ENCODE data around the gene NDUFA12. TPM values are rescaled to one million over a fixed set of nuclear protein-coding genes. Genes with fewer than 3 reads are reported as not detected.

Gene NDUFA12
- total and polyA plus RNA-seq, 7 experiments from 2014 or later = 57.8 to 507 (median 70.5) TPM

- Histone ChIP-seq H3K4me1 (ENCODE audit: control insufficient read depth in 2 of 2, insufficient read depth in 2 of 2, low read length in 2 of 2) (peaks cover 3 to 9% of the 10 kb centered on the region in 2 donors), H3K27me3 (ENCODE audit: control insufficient read depth in 2 of 2, insufficient read depth in 2 of 2, low read length in 2 of 2) (no peaks in the 10 kb centered on the region), H3K4me3 (ENCODE audit: low read length) (no peak overlapping the region), H3K9me3 (ENCODE audit: control insufficient read depth in 2 of 3, low read length in 3 of 3) (no peaks in the 10 kb centered on the region), H3K36me3 (ENCODE audit: control insufficient read depth in 2 of 3, insufficient read depth in 3 of 3, low read length in 3 of 3) (no peaks in the 10 kb centered on the region), H3K27ac (ENCODE audit: low read depth, low read length) (no peak overlapping the region)
- Mint-ChIP-seq H3K4me3 (no peak overlapping the region), H3K4me1 (peaks cover 13 to 27% (median 22%) of the 10 kb centered on the region in 7 donors), H3K9me3 (peaks cover 2 to 17% (median 5%) of the 10 kb centered on the region in 11 donors), H3K36me3 (peaks cover 5 to 15% (median 12%) of the 10 kb centered on the region in 5 donors), H3K27ac (no peak overlapping the region), H3K27me3 (peaks cover 5 to 21% (median 12%) of the 10 kb centered on the region in 5 donors)
- ChIA-PET POLR2A (no interaction called here), CTCF (no interaction called here)
- DNase-seq = no peak
- intact Hi-C loops (cut with micrococcal nuclease) = no loop called here
- no peak for ATAC-seq
Observed at GRCh38 chr12:94948232-94948810, 55.2 kb downstream of the NDUFA12 start.

DNA sequence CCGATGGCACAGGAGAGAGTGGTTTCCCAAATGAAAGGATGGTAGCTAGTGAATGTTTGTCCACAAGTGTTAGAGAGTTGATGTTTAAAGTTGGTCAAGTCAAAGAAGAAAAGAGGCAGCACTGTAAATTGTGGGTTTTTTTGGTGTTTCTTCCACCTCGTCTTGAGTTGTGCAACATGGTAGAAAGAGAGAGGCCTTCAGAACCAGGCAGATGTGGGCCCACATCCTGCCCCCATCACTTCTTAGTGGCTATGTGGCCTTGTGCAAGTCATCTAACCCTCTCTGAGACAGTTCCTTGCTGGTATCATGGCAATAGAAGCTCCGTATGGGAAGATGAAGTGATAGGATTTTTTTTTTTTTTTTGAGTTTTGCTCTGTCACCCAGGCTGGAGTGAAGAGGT lies 60.8 kb downstream of the NDUFA12 start:
- H3K36me3 ChIP-seq (ENCODE audit: control insufficient read depth in 2 of 3, insufficient read depth in 3 of 3, low read length in 3 of 3) = no peaks in the 10 kb centered on the region
- POLR2A ChIA-PET = no interaction called here
- peaks cover 2 to 17% (median 7%) of the 10 kb centered on the region in 11 donors for H3K9me3 Mint-ChIP-seq
- peak overlapping the region in 7 of 10 donors; percentile 1 to 45 (median 22) for H3K4me3 Mint-ChIP-seq
- intact Hi-C loops (cut with micrococcal nuclease) = loop anchor here in 1 of 2 donors (5.0 kb wide), 2 partner anchors 45 to 60 kb away; partner anchors contain the start of gene NDUFA12
- H3K27me3 ChIP-seq (ENCODE audit: control insufficient read depth in 2 of 2, insufficient read depth in 2 of 2, low read length in 2 of 2) = no peaks in the 10 kb centered on the region
- CTCF ChIA-PET = interaction anchor here (0.5 kb wide), 1 partner anchor 1139 kb away, joined by 3 read pairs; no protein-coding TSS in a partner anchor
- H3K9me3 ChIP-seq (ENCODE audit: control insufficient read depth in 2 of 3, low read length in 3 of 3) = no peaks in the 10 kb centered on the region
- no peak for DNase-seq
- no peak overlapping the region for H3K4me3 ChIP-seq (ENCODE audit: low read length)
- peaks cover 0 to 4% (median 0%) of the 10 kb centered on the region in 5 donors for H3K27me3 Mint-ChIP-seq
- ATAC-seq = peak; percentile 36
- peaks cover 26 to 52% (median 41%) of the 10 kb centered on the region in 7 donors for H3K4me1 Mint-ChIP-seq
- H3K27ac Mint-ChIP-seq = peak overlapping the region in 4 of 9 donors; percentile 9 to 78 (median 66)
- H3K4me1 ChIP-seq (ENCODE audit: control insufficient read depth in 2 of 2, insufficient read depth in 2 of 2, low read length in 2 of 2) = peaks cover 9 to 20% of the 10 kb centered on the region in 2 donors
- peaks cover 0 to 21% (median 11%) of the 10 kb centered on the region in 5 donors for H3K36me3 Mint-ChIP-seq
- H3K27ac ChIP-seq (ENCODE audit: low read depth, low read length) = no peak overlapping the region

GRCh38 chr12:94941440-94941862 lies 62.0 kb downstream of the NDUFA12 start:
- Histone ChIP-seq H3K36me3 (ENCODE audit: control insufficient read depth in 2 of 3, insufficient read depth in 3 of 3, low read length in 3 of 3) (no peaks in the 10 kb centered on the region), H3K27ac (ENCODE audit: low read depth, low read length) (no peak overlapping the region), H3K27me3 (ENCODE audit: control insufficient read depth in 2 of 2, insufficient read depth in 2 of 2, low read length in 2 of 2) (no peaks in the 10 kb centered on the region), H3K9me3 (ENCODE audit: control insufficient read depth in 2 of 3, low read length in 3 of 3) (no peaks in the 10 kb centered on the region), H3K4me3 (ENCODE audit: low read length) (no peak overlapping the region), H3K4me1 (ENCODE audit: control insufficient read depth in 2 of 2, insufficient read depth in 2 of 2, low read length in 2 of 2) (peaks cover 9 to 20% of the 10 kb centered on the region in 2 donors)
- ChIA-PET POLR2A (no interaction called here), CTCF (interaction anchor here (0.7 kb wide), 1 partner anchor 1843 kb away, joined by 3 read pairs; no protein-coding TSS in a partner anchor)
- H3K27ac Mint-ChIP-seq = peak overlapping the region in 3 of 9 donors; percentile 7 to 78 (median 33)
- peaks cover 0 to 4% (median 0%) of the 10 kb centered on the region in 5 donors for H3K27me3 Mint-ChIP-seq
- no peak overlapping the region for H3K4me3 Mint-ChIP-seq
- peaks cover 26 to 52% (median 41%) of the 10 kb centered on the region in 7 donors for H3K4me1 Mint-ChIP-seq
- intact Hi-C loops (cut with micrococcal nuclease) = loop anchor here in 1 of 2 donors (5.0 kb wide), 2 partner anchors 46 to 61 kb away; partner anchors contain the start of gene NDUFA12
- H3K9me3 Mint-ChIP-seq = peaks cover 2 to 17% (median 7%) of the 10 kb centered on the region in 11 donors
- DNase-seq = peak in 2 of 9 donors; percentile 9 to 24
- ATAC-seq = peak; percentile 87
- peaks cover 0 to 21% (median 8%) of the 10 kb centered on the region in 5 donors for H3K36me3 Mint-ChIP-seq

GRCh38 chr12:94940771-94941170 lies 62.7 kb downstream of the NDUFA12 start:
- H3K4me3 Mint-ChIP-seq = no peak overlapping the region
- H3K27ac Mint-ChIP-seq = peak overlapping the region in 1 of 9 donors; percentile 87
- Histone ChIP-seq H3K4me3 (ENCODE audit: low read length) (no peak overlapping the region), H3K9me3 (ENCODE audit: control insufficient read depth in 2 of 3, low read length in 3 of 3) (no peaks in the 10 kb centered on the region), H3K4me1 (ENCODE audit: control insufficient read depth in 2 of 2, insufficient read depth in 2 of 2, low read length in 2 of 2) (peaks cover 9 to 20% of the 10 kb centered on the region in 2 donors), H3K27ac (ENCODE audit: low read depth, low read length) (no peak overlapping the region), H3K27me3 (ENCODE audit: control insufficient read depth in 2 of 2, insufficient read depth in 2 of 2, low read length in 2 of 2) (no peaks in the 10 kb centered on the region), H3K36me3 (ENCODE audit: control insufficient read depth in 2 of 3, insufficient read depth in 3 of 3, low read length in 3 of 3) (no peaks in the 10 kb centered on the region)
- intact Hi-C loops (cut with micrococcal nuclease) = loop anchor here in 1 of 2 donors (5.0 kb wide), 2 partner anchors 47 to 62 kb away; partner anchors contain the start of gene NDUFA12
- H3K9me3 Mint-ChIP-seq = peaks cover 2 to 17% (median 5%) of the 10 kb centered on the region in 11 donors
- DNase-seq (no peak), ATAC-seq (no peak)
- CTCF ChIA-PET = interaction anchor here (0.7 kb wide), 1 partner anchor 1842 kb away, joined by 3 read pairs; no protein-coding TSS in a partner anchor
- POLR2A ChIA-PET = no interaction called here
- H3K4me1 Mint-ChIP-seq = peaks cover 26 to 50% (median 37%) of the 10 kb centered on the region in 7 donors
- H3K27me3 Mint-ChIP-seq = peaks cover 0 to 4% (median 0%) of the 10 kb centered on the region in 5 donors
- H3K36me3 Mint-ChIP-seq = peaks cover 0 to 19% (median 8%) of the 10 kb centered on the region in 5 donors

GRCh38 chr12:94938583-94938982 lies 64.9 kb downstream of the NDUFA12 start:
- CTCF ChIA-PET = no interaction called here
- no peaks in the 10 kb centered on the region for H3K9me3 ChIP-seq (ENCODE audit: control insufficient read depth in 2 of 3, low read length in 3 of 3)
- Mint-ChIP-seq H3K27ac (no peak overlapping the region), H3K9me3 (peaks cover 0 to 3% (median 1%) of the 10 kb centered on the region in 11 donors), H3K36me3 (peaks cover 0 to 8% (median under 1%) of the 10 kb centered on the region in 5 donors), H3K4me3 (no peak overlapping the region), H3K4me1 (peaks cover 13 to 39% (median 22%) of the 10 kb centered on the region in 7 donors), H3K27me3 (no peaks in the 10 kb centered on the region)
- H3K4me3 ChIP-seq (ENCODE audit: low read length) = no peak overlapping the region
- H3K36me3 ChIP-seq (ENCODE audit: control insufficient read depth in 2 of 3, insufficient read depth in 3 of 3, low read length in 3 of 3) = no peaks in the 10 kb centered on the region
- no peaks in the 10 kb centered on the region for H3K27me3 ChIP-seq (ENCODE audit: control insufficient read depth in 2 of 2, insufficient read depth in 2 of 2, low read length in 2 of 2)
- peak; percentile 23 for ATAC-seq
- H3K27ac ChIP-seq (ENCODE audit: low read depth, low read length) = no peak overlapping the region
- peaks cover 1 to 17% of the 10 kb centered on the region in 2 donors for H3K4me1 ChIP-seq (ENCODE audit: control insufficient read depth in 2 of 2, insufficient read depth in 2 of 2, low read length in 2 of 2)
- POLR2A ChIA-PET = no interaction called here
- DNase-seq = no peak
- intact Hi-C loops (cut with micrococcal nuclease) = no loop called here

DNA sequence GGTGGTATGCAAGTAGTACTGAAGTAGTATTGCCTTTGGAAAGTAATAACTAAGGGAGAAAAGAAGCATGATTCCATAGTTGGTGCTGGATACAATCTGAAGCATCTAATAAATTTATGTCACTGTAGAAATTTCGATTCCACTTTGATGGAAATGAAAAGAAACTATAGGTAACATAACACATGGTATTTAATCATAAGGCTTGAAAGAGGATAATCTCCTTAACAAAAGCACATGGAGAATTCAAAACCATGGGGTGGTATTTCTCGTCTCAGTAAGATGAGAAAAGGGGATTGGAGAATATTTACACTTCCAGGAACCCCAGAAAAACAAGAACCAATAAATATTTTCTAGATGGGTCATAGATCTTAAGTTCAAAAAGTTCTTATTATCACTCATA lies 72.7 kb downstream of the NDUFA12 start:
- no peak overlapping the region for H3K4me3 Mint-ChIP-seq
- no peak overlapping the region for H3K27ac ChIP-seq (ENCODE audit: low read depth, low read length)
- no peaks in the 10 kb centered on the region for H3K9me3 Mint-ChIP-seq
- no peaks in the 10 kb centered on the region for H3K27me3 ChIP-seq (ENCODE audit: control insufficient read depth in 2 of 2, insufficient read depth in 2 of 2, low read length in 2 of 2)
- ChIA-PET POLR2A (no interaction called here), CTCF (no interaction called here)
- H3K27me3 Mint-ChIP-seq = peaks cover 0 to 5% (median 0%) of the 10 kb centered on the region in 5 donors
- H3K27ac Mint-ChIP-seq = no peak overlapping the region
- H3K36me3 ChIP-seq (ENCODE audit: control insufficient read depth in 2 of 3, insufficient read depth in 3 of 3, low read length in 3 of 3) = no peaks in the 10 kb centered on the region
- H3K36me3 Mint-ChIP-seq = no peaks in the 10 kb centered on the region
- ATAC-seq (no peak), DNase-seq (no peak)
- intact Hi-C loops (cut with micrococcal nuclease) = no loop called here
- H3K9me3 ChIP-seq (ENCODE audit: control insufficient read depth in 2 of 3, low read length in 3 of 3) = no peaks in the 10 kb centered on the region
- H3K4me3 ChIP-seq (ENCODE audit: low read length) = no peak overlapping the region
- no peaks in the 10 kb centered on the region for H3K4me1 ChIP-seq (ENCODE audit: control insufficient read depth in 2 of 2, insufficient read depth in 2 of 2, low read length in 2 of 2)
- no peaks in the 10 kb centered on the region for H3K4me1 Mint-ChIP-seq
